GM21717 (cell line): Measurements from ENCODE around the gene KLHL40.

Experiments used
- ATAC-seq: cut with Tn5 transposase; IDR thresholded peaks from one replicate; pipeline ENCODE4 v1.9.1; 2021; ENCODE audit warnings: mild to moderate bottlenecking, moderate library complexity; ENCODE audit not compliant: unreplicated experiment

The KLHL40 gene

DNA sequence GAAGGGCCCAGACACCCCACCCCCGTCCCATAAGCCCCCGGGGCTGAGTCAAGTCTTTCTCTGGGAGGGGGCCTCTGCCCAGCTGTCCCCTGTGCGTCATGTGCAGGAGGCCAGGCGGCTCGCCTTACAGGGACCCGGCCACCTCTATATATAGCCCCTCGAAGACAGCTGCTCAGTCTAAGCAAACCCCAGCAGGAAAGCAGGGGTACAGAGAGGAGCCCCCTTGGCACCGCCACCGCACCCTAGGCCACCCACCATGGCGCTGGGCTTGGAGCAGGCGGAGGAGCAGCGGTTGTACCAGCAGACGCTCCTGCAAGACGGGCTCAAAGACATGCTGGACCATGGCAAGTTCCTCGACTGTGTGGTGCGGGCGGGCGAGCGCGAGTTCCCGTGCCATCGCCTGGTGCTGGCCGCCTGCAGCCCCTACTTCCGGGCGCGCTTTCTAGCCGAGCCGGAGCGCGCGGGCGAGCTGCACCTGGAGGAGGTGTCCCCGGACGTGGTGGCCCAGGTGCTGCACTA is at the start of gene KLHL40:
Gene KLHL40 (plus strand): TSS at position 175 of the 519 bp plus-strand sequence. CDS start 82 bp downstream, at position 257.
- ATAC-seq: no peak

DNA sequence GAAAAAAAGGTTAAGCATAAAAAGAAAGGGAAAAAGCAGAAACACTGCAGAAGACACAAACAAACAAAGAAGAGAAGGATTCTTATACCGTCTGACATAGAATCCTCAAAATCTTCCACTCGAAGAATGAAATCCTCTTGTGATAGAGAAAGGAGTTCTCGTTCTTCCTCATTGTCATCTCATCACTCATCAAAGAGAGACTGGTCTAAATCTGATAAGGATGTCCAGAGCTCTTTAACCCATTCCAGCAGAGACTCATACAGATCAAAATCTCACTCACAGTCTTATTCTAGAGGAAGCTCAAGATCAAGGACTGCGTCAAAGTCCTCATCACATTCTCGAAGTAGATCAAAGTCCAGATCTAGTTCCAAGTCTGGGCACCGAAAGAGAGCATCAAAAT is 48.3 kb upstream of the KLHL40 start:
- no peak for ATAC-seq

DNA sequence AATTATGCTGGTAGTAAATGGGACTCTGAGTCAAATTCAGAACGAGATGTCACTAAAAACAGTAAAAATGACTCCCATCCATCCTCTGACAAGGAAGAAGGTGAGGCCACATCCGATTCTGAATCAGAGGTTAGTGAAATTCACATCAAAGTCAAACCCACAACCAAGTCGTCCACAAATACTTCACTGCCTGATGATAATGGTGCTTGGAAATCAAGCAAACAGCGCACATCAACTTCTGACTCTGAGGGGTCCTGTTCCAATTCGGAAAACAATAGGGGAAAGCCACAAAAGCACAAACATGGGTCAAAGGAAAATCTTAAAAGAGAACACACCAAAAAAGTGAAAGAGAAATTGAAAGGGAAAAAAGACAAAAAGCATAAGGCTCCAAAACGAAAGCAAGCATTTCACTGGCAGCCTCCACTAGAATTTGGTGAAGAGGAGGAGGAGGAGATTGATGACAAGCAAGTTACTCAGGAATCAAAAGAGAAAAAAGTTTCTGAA is 46.9 kb upstream of the KLHL40 start:
- no peak for ATAC-seq

- ATAC-seq: no peak
Measured at GRCh38 chr3:42639192-42639591, 46.1 kb upstream of the KLHL40 start.

GRCh38 chr3:42640129-42640528 is 45.2 kb upstream of the KLHL40 start:
- no peak for ATAC-seq

DNA sequence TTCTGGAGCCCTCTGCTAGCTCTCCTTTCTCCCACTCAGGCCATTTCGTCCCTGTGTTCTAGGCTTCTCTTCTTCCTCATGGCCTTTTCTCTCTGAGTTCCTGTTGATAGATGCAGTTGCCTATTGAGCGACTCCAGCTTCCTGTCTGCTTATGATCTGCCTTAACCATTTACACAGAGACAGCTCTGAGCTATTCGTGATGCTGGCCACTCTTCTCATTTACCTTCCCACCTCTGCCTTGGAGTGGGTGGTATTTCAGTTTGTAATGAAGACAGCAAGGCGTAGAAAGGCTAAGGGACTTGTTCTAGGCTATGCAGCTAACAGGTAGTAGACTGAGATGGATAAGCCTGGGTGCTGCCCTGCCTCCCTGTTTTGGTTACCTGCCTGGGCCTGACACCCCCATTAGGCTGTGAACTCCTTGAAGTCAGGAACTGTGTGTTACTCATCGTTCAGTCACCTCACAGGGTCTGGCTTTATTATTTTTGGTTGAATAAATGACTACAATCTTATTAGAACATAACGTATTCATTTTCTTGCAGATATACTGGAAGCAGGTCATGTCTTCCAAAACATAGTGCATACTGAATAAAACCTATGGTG is 44.5 kb upstream of the KLHL40 start:
- ATAC-seq: no peak

DNA sequence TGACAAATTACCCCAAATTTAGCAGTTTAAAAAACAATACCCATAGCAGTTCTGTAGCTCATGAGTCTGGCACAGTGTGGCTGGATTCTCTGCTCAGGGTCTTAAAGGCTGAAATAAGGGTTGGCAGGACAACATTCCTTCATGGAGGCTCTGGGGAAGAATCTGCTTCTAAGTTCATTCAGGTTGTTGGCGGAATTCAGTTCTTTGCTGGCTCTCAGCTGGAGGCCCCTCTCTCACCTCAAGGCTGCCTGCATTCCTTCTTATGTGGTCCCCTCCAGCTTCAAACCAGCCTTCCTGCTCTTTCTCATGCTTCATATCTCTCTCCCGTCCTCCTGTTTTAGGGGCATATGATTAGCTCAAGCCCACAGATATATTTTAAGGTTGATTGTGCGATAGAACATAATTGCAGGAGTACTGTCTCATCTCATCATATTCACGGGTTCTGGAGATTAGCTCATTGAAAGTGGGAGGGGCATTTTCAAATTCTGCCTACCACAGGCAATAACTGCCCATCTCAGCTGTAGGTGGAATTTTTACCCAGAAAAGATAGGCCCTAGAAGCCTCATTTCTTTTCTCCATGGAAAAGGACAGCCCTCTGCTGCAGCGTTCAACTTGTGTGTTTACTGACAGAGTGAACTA is 37.4 kb upstream of the KLHL40 start:
- no peak for ATAC-seq

- ATAC-seq: no peak
Measured at GRCh38 chr3:42649006-42649405, 36.3 kb upstream of the KLHL40 start.

DNA sequence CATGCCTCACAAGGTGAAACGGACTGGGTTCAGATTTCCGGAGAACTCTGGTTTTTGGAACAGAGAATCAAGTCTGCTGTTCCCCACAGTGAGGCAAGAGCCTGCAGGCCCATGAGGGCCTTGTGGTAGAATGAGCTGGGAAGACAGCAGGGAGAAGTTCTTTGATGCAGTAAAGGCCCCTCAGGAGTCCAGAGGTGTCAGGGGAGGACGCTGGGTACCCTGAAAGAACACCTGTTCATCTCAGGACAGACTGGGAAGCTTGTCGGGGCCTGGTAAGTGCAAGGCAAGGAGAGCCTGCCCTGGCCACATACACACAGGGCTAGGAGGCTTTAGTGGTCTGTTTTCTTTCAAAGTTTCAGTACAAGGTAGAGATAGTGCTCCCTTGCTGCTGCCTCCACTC is 35.6 kb upstream of the KLHL40 start:
- ATAC-seq: no peak

- no peak for ATAC-seq
Measured at GRCh38 chr3:42651248-42652091, 33.9 kb upstream of the KLHL40 start.

GRCh38 chr3:42652251-42652610 is 33.1 kb upstream of the KLHL40 start:
- ATAC-seq: no peak

DNA sequence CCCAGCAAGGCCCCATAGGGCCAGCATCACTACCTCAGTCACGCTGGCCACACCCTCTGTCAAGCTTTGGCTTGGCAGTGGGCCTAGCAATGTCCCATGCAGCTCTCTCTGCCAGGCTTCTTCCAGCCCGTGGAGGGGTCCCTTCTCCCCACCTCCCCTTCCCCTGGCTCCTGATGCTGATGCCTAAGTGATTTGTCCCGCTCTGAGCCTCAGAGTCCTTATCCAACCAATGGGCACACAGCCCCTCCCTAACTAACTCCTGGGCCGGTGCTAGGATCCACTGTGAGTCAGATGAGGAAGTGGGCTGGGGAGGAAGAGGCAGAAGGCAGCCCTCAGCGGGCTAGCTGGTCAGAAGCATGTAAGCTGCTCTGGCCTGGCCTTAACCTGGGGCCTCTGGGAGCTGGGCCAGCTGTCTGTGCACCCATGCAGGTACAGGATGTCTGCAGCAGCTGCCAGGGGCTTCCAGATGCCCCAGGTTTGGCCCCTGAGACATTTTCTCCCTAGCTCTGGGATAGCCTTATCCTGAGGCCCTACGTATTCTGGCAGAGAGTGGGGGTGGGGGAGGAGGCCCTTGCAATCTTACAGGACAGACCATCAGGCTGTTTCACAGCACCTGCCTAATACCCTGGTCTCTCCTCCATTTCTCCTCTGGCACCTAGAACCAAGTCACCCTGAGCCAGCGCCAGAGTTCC is 32.6 kb upstream of the KLHL40 start:
- ATAC-seq: peak; percentile 44

GRCh38 chr3:42653303-42653559 is 32.1 kb upstream of the KLHL40 start:
- no peak for ATAC-seq

DNA sequence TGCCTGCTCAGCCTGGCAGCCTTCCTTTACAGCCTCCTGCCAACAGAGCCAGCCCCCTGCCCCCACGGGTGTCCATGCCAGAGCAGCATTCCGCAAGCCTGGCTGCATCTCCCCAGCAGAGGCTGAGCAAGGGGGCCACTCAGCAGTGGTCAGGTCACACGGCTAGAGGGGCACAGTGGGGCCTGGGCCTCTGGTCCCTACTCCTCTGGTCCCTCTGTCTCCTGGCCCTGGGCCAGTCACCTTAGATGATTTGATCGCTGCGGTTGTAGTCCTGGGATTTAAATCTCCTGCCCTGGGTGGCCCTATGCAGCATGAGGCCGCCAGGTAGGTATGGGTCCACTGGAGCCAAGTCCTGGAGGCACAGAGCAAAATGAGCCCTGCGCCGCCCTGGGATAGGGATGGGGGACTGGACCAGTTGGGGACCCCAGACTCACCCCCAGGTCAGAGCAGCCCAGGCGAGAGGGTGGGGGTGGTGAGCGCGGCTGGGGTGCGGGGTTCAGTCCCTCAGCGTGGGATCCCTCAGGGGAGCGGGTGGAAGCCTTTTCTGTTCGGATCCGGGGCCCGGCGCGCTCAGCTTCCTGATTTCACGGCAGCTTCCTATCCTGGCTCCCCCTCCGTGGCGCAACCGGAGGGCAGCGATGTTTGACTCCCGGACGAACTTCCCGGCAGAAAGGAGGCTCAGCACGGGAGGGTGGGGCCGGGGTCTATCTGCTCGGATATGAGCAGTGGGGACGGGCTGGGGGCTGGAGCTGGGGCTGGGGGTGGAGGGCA is 31.6 kb upstream of the KLHL40 start, which contains the start of gene ZBTB47:
Gene ZBTB47 (plus strand): TSS at position 138 of the 771 bp plus-strand sequence. CDS start 4,659 bp downstream, outside the sequence.
- no peak for ATAC-seq

GRCh38 chr3:42654331-42655201 is 30.8 kb upstream of the KLHL40 start:
- no peak for ATAC-seq

GRCh38 chr3:42655331-42655888 is 29.9 kb upstream of the KLHL40 start:
- no peak for ATAC-seq

- no peak for ATAC-seq
Measured at GRCh38 chr3:42655980-42656679, 29.2 kb upstream of the KLHL40 start.
